Measurements from ENCODE around the gene CEMIP2.

CEMIP2 gene

DNA sequence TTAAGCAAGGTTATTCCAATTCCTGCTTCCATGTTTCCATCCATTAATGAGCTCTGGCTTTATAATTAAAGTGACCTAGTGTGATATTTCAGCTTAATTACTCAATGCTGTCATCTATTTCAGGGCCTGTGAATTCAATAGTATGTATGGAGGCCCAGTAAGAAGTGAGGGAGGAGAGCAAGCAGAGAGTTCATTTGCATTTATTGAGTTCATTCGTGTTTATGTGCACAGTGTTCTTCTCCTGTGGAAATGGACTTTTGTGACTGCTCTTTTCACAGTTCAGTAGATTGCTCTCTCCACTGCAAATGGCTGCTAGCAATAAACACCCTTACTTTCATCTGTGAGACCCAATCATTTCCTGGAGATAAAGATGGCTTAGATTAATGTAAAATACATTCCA is 130.9 kb downstream of the CEMIP2 start:
- DNase-seq: no peak

GRCh38 chr9:71636143-71636839 is 132.0 kb downstream of the CEMIP2 start:
- no peak for DNase-seq

DNA sequence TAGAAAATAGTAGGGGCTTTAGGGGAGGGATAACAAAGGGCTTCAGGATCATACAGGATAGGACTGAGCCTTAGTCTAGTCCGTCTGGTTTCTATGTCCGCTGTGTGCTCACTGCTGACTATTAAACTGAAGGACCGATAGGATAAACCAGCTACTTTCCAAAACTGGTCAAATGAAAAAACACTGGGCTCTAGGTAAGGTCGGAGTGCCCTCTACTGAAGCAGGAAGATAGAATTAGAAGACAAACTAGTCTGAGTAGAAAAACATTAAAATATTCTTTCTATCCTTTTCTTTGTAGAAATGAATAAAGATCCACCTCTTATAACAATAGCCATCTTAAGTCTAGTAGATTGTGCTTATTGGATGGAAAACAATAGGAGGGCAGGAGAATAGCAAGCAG is 133.6 kb downstream of the CEMIP2 start:
- DNase-seq: no peak
